GM10266 (cell line): ENCODE results near the gene PTPN6.

Experiments
- DNase-seq: peaks from one replicate; pipeline ENCODE4 v3.0.0; 2012; ENCODE audit errors: extremely low spot score
- CTCF ChIP-seq: IDR thresholded peaks from 2 replicates; pipeline ENCODE4 v1.5.1; 2012; ENCODE audit warnings: mild to moderate bottlenecking, low read depth; ENCODE audit not compliant: control insufficient read depth, insufficient read depth; ENCODE audit errors: missing control alignments

Gene PTPN6

GRCh38 chr12:6919588-6919987 is 31.6 kb upstream of the PTPN6 start:
- no peak for DNase-seq
- TF ChIP-seq CTCF = peak; percentile 17

GRCh38 chr12:6921539-6921938 is 29.6 kb upstream of the PTPN6 start:
- TF ChIP-seq CTCF = no peak
- DNase-seq = no peak

- DNase-seq = no peak
- no peak for TF ChIP-seq CTCF
Measured at GRCh38 chr12:6921996-6922946, 28.9 kb upstream of the PTPN6 start.

- no peak for DNase-seq
Measured at GRCh38 chr12:6923003-6923732, 28.0 kb upstream of the PTPN6 start.

GRCh38 chr12:6923851-6924250 is 27.3 kb upstream of the PTPN6 start:
- TF ChIP-seq CTCF = no peak
- no peak for DNase-seq

More at GRCh38 chr12:6923003-6923732, 28.0 kb upstream of the PTPN6 start:
- TF ChIP-seq CTCF = no peak

GRCh38 chr12:6925239-6925539 is 26.0 kb upstream of the PTPN6 start:
- DNase-seq = no peak
- TF ChIP-seq CTCF = no peak
